ENCODE results near the gene GSPT1.

GRCh38 chr16:11907160-11907970 is 8.4 kb downstream of the GSPT1 start:
- TF ChIP-seq POLR2A (IDR thresholded peaks at IDR 0.05) (no peak), CTCF (IDR thresholded peaks at IDR 0.05) (no peak)
